Inferior parietal cortex (tissue), 1 donor: ENCODE results near the gene MLXIP.

ENCODE experiments used
- DNase-seq: peaks from one replicate; pipeline ENCODE4 v3.0.0-alpha.2; 2016; ENCODE audit errors: extremely low spot score

MLXIP gene

DNA sequence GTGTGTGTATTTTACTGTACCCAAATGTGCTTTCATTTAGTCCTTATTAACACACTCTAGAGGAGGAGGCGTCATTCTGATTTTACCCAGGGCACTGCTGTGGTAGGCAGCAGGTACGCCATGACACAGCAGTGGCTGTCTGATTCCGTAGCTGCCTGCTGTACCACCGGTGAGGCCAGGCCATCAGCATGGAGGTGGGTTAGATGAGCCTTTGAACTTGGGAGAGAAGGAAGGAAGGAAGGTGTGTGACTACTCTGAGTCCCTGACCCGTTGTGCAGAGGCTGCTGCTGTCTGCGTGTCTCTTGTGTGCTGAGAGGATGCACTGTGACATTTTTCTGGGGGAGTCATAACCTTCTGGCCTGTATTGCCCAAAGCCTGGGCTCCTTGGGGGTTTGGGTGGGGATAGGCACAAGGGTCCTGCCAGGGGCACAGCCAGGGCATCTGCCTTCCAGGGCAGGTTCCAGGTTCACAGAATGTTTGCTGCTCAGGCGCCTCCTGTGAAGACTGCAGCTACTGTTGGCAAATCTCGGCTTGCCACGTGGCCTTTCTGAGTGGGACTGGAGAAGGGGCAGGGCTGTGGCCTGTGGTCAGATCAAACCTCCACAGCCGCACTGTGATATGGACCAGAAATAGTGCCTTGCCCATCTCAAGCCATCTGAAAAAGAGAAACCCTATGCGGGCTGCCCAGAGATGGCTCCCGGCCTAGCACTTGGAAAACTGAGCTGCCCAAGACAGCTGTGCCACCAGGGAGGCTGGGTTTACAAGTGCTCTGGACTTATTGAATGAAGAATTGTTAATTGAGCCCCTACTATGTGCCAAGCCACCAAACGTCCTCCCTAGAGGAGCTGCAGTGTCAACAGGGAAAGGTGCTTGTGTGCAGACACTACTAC, 47.1 kb downstream of the MLXIP start:
- no peak for DNase-seq

- DNase-seq = no peak
Measured at GRCh38 chr12:122126342-122126635, 47.7 kb downstream of the MLXIP start.

GRCh38 chr12:122126713-122127597, 48.4 kb downstream of the MLXIP start:
- no peak for DNase-seq

DNA sequence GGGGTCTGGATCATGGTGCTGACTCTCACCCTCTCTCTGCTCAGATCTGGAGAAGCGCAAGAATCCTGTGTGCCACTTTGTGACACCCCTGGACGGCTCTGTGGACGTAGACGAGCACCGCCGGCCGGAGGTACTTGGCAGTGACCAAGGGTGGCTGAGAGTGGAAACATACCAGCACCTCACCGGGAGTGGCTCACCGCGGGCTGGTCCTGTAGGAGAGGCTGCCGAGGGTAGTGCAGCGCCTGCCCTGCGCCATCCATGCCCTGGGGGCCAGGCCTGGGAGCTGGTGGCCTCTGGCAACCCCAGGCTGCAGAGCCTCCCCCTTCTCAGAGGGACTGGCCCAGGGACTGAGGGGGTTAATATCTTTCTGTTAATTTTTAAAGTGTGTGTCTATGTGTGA, 49.3 kb downstream of the MLXIP start:
- DNase-seq = no peak

DNA sequence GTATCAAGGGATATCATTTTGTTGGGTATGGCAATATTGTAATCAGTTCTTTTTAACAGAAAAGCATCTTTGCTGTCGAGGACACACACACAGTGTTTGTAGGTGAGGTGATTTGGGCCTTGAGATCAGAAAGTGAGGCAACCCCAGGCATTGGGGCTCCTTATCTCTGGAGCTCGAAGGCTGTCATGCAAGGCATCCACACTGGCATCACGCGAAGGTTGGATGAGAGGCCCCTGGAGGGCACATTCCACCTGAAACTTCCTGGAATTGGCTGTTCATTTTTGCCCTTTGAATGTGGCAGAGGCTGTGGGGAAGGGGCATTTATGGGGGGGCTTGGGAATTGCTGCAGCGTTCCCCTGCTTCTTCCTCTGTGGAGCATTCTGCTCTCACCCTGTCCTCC, 49.9 kb downstream of the MLXIP start:
- no peak for DNase-seq

GRCh38 chr12:122129131-122129530, 50.6 kb downstream of the MLXIP start:
- DNase-seq = no peak

DNA sequence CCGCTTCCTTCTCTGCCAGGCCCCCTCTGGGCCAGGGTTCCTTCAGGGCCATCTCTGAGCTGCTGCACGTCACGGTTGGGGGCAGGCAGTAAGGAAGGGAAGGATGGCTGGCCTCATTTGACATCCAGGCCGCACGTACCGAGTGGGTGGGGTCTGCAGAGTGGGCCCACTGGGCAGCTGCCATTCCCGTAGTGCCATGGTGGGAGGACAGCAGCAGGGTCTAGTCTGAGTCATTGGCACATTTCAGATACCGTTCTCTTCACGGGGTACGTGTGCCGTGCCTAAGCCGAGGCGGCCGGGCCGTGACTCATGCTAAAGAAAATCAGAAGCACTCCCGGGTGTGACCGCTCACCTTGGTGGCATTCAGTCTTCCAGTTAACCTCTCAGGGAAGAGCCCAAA, 51.6 kb downstream of the MLXIP start:
- no peak for DNase-seq

DNA sequence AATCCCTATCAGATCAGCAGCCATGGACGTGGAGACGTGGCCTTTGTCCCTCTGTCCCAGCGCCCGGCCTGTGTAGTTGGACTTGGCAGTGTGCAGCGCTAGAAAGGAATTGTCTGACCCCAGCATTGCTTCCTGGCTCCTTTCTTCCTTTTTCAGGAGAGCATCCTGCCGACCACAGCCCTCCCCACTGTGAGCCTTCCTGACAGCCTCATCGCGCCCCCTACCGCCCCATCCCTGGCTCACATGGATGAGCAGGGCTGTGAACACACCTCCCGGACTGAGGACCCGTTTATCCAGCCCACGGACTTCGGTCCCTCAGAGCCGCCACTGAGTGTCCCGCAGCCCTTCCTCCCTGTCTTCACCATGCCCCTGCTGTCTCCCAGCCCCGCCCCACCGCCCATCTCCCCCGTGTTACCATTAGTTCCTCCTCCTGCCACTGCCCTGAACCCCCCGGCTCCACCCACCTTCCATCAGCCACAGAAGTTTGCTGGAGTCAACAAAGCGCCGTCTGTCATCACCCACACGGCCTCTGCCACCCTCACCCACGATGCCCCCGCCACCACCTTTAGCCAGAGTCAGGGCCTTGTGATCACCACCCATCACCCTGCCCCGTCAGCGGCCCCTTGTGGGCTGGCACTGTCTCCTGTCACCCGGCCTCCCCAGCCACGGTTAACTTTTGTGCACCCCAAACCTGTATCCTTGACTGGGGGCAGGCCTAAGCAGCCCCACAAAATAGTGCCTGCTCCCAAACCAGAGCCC, 54.8 kb downstream of the MLXIP start:
- no peak for DNase-seq

- no peak for DNase-seq
Measured at GRCh38 chr12:122135437-122136031, 57.0 kb downstream of the MLXIP start.

DNA sequence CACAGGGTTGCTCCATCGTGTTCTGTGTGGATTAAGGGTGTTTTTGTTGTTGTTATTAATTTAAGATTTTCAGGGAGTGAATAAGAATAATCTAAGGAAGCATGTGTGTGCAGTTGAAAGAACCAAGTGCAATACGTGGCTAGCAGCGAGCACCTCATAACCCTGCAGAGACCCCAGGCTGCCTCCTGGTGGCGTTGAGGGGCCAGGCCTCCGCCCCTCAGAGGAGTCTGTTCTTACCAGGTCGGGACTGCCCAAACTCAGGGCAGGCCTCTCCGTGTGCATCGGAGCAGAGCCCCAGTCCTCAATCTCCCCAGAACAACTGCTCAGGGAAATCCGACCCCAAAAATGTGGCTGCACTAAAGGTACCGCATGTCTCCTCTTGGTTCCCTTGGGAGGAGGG, 58.7 kb downstream of the MLXIP start:
- no peak for DNase-seq

DNA sequence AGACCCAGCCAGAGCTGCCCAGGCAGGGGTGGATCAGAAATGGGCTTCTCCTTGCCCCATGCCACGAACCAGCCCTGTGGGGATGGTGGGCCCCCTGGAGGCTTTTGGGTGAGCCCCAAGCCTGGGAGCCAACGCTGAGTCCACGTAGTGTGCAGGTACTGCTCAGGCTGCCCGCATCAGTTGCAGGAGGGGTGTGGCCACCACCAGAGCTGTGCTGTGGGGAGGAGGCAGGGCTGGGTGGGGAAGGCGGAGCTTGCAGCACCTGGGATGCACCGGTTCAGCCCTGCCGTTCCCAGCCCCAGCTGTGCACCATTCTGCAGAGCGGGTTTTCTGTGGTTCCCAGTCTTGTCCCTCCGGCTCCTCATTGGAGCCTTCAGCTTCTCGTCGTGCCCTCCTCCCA, 59.1 kb downstream of the MLXIP start:
- DNase-seq = no peak

GRCh38 chr12:122138181-122138580, 59.6 kb downstream of the MLXIP start:
- no peak for DNase-seq

GRCh38 chr12:122138616-122139015, 60.1 kb downstream of the MLXIP start:
- no peak for DNase-seq

DNA sequence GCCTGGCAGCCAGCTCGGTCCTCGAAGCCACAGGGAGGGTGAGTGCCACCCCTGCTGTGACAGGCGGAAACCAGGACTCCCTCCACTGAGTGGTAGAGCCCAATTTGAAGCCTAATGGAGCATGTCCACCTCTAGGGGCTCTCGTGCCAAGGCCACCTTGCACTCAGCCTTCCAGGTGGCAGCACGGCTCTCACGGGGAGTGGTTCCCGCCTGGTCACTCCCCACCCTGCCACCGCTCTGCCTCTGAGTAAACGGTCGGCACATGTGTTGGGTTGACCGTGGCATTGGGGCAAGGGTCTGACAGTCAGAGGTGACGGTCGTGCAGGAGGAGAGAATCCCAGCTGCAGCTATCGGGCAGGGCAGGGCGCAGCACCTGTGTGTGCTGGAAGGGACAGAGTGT, 60.7 kb downstream of the MLXIP start:
- DNase-seq = no peak

DNA sequence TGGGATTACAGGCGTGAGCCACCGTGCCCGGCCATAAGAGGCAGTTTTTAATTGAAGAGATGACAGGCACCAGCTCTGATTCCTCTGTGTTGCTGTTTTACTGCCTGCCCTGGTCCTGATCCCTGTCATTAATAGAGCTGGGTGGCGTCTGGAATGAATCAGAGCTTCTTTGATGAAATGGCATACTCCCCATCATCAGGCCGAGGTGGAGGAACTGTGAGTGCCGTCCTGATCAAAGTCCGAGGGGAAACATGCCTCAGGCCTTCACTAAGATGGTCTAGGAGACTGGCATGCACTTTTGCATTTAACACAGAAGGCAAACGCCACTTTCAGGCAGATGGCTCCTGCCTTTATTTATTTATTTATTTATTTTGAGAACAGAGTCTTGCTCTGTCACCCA, 61.4 kb downstream of the MLXIP start:
- no peak for DNase-seq

- DNase-seq = no peak
Measured at GRCh38 chr12:122140467-122141257, 62.1 kb downstream of the MLXIP start.

- DNase-seq = no peak
Measured at GRCh38 chr12:122141911-122142725, 63.6 kb downstream of the MLXIP start.

DNA sequence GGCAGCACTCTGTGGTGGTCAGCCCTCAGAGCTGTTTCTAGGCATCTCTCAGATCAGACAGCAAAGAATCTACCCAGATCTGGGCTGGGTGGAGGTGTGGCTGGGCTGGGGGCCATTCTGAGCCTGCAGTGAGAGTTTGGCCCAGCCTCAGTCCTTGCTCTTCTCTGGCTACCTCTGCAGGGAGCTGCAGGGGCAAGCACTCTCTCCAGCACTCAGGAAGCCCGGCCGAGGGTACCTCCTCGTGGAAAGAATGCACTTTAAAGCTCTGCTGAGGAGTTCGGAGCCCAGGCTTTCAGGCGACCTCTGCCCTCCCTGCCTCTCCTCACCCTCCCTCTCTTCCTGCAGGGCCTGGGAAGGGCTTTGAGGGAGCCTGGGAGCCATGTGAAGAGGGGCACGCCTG, 64.3 kb downstream of the MLXIP start:
- no peak for DNase-seq

DNA sequence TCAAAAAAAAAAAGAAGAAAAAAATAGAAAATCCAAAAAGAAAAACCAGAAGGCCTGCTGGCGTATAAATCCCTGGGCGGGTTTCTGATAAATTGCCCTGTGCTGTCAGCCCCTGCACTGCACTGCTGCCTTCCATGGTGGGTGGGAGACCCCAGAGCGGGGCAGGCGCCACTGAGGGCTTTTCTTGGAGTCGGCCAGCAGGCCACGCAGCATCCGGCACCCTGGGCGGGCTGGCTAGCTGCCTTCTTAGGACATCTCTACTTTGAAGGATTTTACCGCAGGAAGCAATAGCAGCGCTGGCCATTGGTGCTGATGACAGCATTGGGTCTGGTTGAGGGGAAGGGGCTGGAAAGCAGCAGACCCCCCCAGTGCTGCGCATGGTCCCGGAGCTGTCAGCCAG, 66.3 kb downstream of the MLXIP start:
- no peak for DNase-seq
